GM12873 (cell line): ENCODE measurements around the gene IKBKE.

Experiments used
- TF ChIP-seq, protein P1 (sequence below): IDR thresholded peaks from 2 replicates; pipeline ENCODE4 v1.5.1; 2012; ENCODE audit warnings: low read depth, mild to moderate bottlenecking, moderate library complexity, low read length, control low read depth; ENCODE audit not compliant: insufficient read depth; ENCODE audit errors: missing control alignments

The IKBKE gene

DNA sequence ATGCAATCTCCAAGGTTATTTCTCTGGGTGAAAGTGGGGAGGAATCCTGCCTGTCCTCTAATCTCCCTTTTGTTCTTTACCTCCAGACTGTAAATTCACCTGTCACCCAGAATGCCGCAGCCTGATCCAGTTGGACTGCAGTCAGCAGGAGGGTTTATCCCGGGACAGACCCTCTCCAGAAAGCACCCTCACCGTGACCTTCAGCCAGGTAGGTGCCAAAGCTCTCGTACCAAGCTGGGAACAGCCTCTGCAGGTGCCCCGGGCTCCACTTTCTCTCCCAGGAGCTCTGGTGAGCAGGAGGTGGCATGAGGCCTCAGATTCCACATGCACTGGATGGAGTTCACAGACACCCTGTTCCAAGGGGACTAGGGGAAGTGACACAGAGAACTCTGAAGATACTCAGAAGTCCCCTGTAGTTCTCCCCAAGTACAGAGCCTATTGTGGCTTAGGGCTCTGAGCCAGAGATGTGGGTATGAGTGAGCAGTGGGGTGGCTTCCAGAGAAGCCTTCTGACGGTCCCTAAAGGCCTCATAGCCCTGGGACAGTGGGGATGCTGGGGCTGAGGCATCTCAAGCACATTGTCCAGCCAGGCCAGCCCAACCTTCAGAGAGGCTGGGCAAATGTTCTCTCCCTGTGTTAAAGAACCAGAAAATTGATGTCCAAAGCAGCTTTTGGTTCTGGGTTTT is 68.0 kb downstream of the IKBKE start:
- TF ChIP-seq, protein P1, sequence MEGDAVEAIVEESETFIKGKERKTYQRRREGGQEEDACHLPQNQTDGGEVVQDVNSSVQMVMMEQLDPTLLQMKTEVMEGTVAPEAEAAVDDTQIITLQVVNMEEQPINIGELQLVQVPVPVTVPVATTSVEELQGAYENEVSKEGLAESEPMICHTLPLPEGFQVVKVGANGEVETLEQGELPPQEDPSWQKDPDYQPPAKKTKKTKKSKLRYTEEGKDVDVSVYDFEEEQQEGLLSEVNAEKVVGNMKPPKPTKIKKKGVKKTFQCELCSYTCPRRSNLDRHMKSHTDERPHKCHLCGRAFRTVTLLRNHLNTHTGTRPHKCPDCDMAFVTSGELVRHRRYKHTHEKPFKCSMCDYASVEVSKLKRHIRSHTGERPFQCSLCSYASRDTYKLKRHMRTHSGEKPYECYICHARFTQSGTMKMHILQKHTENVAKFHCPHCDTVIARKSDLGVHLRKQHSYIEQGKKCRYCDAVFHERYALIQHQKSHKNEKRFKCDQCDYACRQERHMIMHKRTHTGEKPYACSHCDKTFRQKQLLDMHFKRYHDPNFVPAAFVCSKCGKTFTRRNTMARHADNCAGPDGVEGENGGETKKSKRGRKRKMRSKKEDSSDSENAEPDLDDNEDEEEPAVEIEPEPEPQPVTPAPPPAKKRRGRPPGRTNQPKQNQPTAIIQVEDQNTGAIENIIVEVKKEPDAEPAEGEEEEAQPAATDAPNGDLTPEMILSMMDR, result no peak

DNA sequence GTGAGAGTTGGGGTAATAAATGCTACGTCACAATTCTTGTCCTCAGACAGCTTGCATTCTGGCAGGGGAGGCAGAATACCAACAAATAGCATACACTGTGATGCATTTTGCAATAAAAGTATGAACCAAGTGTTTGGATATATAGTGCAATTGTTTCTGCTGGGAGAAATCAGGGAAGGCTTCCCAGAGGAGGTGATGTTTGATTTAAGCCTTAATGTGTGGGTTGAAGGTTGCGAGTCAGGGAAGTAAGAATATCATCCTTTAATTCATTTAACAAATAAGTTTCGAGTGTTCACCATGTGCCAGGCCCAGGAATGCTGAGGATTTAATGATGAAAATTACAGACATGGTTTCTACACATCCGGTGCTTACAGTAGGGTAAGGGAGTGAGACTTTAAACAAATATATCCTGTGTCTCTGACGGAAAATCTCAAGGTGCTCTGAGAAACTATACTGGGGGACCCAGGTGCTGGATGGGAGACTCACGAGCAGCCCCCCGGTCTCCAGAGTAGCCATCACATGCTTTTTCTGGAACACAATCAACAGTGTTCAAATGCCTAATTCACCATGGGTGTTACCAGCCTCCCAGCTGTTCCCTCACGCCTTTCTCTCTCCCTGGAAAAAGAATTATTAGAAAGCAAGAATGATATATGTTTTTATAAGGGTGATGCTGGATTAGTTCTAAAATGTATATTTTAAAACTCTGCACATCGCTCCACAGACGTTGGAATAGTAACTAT is 68.8 kb downstream of the IKBKE start:
- TF ChIP-seq, protein P1, result no peak

GRCh38 chr1:206540044-206540780 is 69.9 kb downstream of the IKBKE start:
- TF ChIP-seq, protein P1, result no peak

DNA sequence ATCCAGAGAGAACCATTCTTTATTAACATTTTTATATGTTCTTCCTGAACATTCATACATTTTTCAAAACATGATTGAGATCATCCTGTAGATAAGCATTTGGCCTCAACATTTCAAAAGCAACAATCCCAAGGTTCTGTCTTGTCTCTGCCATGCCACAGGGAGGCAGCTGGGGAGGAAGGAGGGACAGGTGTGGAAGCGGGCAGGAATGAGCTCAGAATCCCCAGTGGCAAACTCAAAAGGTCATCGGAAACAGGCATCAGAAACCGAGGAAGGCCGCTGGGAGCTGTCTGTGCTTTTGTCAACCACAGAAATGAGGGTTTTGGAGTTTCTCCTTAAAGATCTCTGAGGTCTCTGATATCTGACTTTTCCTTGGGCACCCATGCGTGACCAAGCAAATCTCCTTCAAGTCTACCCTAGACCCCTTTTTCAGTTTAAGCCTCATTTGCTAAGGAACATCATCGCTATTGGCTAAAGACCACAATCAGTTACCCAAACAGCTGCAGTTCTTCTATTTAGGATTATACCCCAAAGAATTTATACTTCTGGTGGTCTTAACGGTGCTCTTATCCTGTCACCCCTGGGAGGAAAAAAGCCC is 71.1 kb downstream of the IKBKE start:
- TF ChIP-seq, protein P1, result no peak

- TF ChIP-seq, protein P1, result peak; percentile 93
These were observed 74.4 kb downstream of the IKBKE start for GRCh38 chr1:206544562-206545257.

GRCh38 chr1:206545351-206545750 is 75.1 kb downstream of the IKBKE start:
- TF ChIP-seq, protein P1, result no peak
